ENCODE results near the gene GYG2.
"Not testable (repeated sequence)": the region's sequence is repeated elsewhere in the genome, so short reads cannot be mapped to it uniquely, and the experiment has no call there.

Gene GYG2

GRCh38 chrX:2874222-2875135 lies 45.7 kb downstream of the GYG2 start:
- DNase-seq = no peak

GRCh38 chrX:2875136-2875481 lies 46.4 kb downstream of the GYG2 start:
- no peak for DNase-seq

GRCh38 chrX:2875798-2876399 lies 47.2 kb downstream of the GYG2 start:
- DNase-seq = no peak

GRCh38 chrX:2878563-2878962 lies 49.8 kb downstream of the GYG2 start:
- DNase-seq = no peak

GRCh38 chrX:2879670-2880069 lies 50.9 kb downstream of the GYG2 start:
- DNase-seq = no peak

GRCh38 chrX:2883770-2884169 lies 55.0 kb downstream of the GYG2 start:
- no peak for DNase-seq

- no peak for DNase-seq
Measured at GRCh38 chrX:2888309-2888708, 59.6 kb downstream of the GYG2 start.

- no peak for DNase-seq
Measured at GRCh38 chrX:2889045-2889605, 60.4 kb downstream of the GYG2 start.

- DNase-seq = not testable (repeated sequence)
Measured at GRCh38 chrX:2889706-2890490, 61.2 kb downstream of the GYG2 start.

- not testable (repeated sequence) for DNase-seq
Measured at GRCh38 chrX:2890536-2891460, 62.1 kb downstream of the GYG2 start.

GRCh38 chrX:2892816-2893215 lies 64.1 kb downstream of the GYG2 start:
- no peak for DNase-seq

GRCh38 chrX:2894885-2895292 lies 66.2 kb downstream of the GYG2 start:
- no peak for DNase-seq

GRCh38 chrX:2897311-2897689 lies 68.6 kb downstream of the GYG2 start:
- no peak for DNase-seq

GRCh38 chrX:2897690-2898623 lies 69.2 kb downstream of the GYG2 start:
- DNase-seq = not testable (repeated sequence)

- DNase-seq = no peak
Measured at GRCh38 chrX:2898846-2899512, 70.2 kb downstream of the GYG2 start.

GRCh38 chrX:2901367-2902036 lies 72.8 kb downstream of the GYG2 start:
- DNase-seq = no peak

- DNase-seq = no peak
Measured at GRCh38 chrX:2902841-2903240, 74.1 kb downstream of the GYG2 start.

- DNase-seq = no peak
Measured at GRCh38 chrX:2903366-2903765, 74.6 kb downstream of the GYG2 start.

GRCh38 chrX:2907295-2907694 lies 78.6 kb downstream of the GYG2 start:
- no peak for DNase-seq

Measured in cortex of kidney (tissue), 1 donor.